Mammary epithelial cell (primary cell): ENCODE data around the gene SLC46A2.

Experiments
- EZH2 ChIP-seq: IDR thresholded peaks from 2 replicates; pipeline ENCODE4 v1.6.1; 2012; ENCODE audit warnings: low read length, inconsistent platforms, borderline replicate concordance
- TF ChIP-seq, protein P1 (sequence below), 2 donors: IDR thresholded peaks in 1 of 2; conservative IDR thresholded peaks in 1 of 2; 2 replicates each; pipeline ENCODE4 v1.5.1; 2011 to 2012; ENCODE audit warnings: inconsistent platforms in 2 of 2, low read length in 2 of 2, mild to moderate bottlenecking in 2 of 2, control low read depth in 1 of 2, low read depth in 1 of 2; ENCODE audit not compliant: insufficient read depth in 1 of 2; ENCODE audit errors: extremely low read depth in 1 of 2

DNA sequence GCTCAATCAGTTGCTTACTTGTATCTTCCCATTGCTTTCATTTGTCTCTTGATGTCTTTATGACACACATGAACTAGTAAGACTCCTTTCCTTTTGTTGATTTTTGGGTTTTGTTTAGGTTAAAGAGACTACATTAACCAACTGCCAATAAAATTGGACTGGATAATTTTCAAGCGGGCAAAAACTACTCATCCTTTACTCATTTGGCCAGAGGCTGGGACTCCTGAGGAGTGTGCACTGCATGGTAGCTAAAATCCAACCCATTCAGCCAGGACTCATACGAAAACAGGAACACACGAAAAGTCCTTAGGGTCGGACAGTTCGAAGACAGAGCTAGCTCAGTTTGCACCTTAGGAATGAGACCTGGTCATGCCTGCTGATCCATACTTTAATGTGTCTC, 6.0 kb downstream of the SLC46A2 start:
- no peak for TF ChIP-seq EZH2
- TF ChIP-seq, protein P1, sequence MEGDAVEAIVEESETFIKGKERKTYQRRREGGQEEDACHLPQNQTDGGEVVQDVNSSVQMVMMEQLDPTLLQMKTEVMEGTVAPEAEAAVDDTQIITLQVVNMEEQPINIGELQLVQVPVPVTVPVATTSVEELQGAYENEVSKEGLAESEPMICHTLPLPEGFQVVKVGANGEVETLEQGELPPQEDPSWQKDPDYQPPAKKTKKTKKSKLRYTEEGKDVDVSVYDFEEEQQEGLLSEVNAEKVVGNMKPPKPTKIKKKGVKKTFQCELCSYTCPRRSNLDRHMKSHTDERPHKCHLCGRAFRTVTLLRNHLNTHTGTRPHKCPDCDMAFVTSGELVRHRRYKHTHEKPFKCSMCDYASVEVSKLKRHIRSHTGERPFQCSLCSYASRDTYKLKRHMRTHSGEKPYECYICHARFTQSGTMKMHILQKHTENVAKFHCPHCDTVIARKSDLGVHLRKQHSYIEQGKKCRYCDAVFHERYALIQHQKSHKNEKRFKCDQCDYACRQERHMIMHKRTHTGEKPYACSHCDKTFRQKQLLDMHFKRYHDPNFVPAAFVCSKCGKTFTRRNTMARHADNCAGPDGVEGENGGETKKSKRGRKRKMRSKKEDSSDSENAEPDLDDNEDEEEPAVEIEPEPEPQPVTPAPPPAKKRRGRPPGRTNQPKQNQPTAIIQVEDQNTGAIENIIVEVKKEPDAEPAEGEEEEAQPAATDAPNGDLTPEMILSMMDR (conservative IDR thresholded peaks at IDR 0.05 in 1 of 2, IDR thresholded peaks at IDR 0.05 in 1 of 2; ENCODE audit: extremely low read depth in 1 of 2, insufficient read depth in 1 of 2, low read depth in 1 of 2, low read length in 2 of 2): no peak
